HG02678 (cell line): ENCODE measurements around the gene TAF11L7.
"Not testable (repeated sequence)": the region's sequence is repeated elsewhere in the genome, so short reads cannot be mapped to it uniquely, and the experiment has no call there.

ENCODE experiments used
- ATAC-seq: cut with Tn5 transposase; IDR thresholded peaks from one replicate; pipeline ENCODE4 v1.9.1; 2021; ENCODE audit warnings: mild to moderate bottlenecking, moderate library complexity; ENCODE audit not compliant: unreplicated experiment

The TAF11L7 gene

DNA sequence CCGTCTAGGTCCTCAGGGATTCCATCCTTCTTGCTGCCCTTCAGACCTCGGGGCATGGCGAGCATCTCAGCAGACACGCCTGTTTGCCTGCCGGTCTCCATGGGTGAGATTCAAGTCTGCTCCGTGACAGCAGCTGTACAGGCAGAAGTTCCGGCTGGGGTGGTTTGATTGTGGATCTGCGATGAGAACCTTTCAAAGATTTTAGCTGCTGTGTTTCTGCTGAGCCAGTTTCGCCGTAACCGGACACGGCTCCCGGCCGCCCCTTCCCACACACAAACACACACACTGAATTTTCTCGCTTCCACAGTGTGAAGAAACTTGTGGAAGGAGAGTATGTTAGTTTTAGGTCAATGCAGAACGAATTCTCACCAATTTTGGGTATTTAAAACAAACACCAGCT, at the start of gene TAF11L7:
Gene TAF11L7, minus strand, starts transcription at position 101 of the 400 bp plus-strand sequence.
- ATAC-seq = not testable (repeated sequence)

DNA sequence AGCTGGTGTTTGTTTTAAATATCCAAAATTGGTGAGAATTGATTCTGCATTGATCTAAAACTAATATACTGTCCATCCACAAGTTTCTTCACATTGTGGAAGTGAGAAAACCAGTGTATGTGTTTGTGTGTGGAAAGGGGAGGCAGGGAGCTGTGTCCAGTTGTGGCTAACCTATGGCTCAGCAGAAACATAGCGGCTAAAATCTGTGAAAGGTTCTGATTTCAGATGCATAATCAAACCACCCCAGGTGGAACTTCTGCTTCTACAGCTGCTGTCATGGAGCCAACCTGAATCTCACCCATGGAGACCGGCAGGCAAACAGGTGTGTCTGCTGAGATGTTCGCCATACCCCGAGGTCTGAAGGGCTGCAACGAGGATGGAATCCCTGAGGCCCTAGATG, 48.6 kb upstream of the TAF11L7 start, which contains the start of gene TAF11L14:
Gene TAF11L14, plus strand, starts transcription at position 301 of the 400 bp plus-strand sequence.
- ATAC-seq = no peak

DNA sequence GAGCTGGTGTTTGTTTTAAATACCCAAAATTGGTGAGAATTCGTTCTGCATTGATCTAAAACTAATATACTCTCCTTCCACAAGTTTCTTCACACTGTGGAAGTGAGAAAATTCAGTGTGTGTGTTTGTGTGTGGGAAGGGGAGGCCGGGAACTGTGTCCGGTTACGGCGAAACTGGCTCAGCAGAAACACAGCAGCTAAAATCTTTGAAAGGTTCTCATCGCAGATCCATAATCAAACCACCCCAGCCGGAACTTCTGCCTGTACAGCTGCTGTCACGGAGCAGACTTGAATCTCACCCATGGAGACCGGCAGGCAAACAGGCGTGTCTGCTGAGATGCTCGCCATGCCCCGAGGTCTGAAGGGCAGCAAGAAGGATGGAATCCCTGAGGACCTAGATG, 46.2 kb upstream of the TAF11L7 start, which contains the start of gene TAF11L13:
Gene TAF11L13, plus strand, starts transcription at position 301 of the 400 bp plus-strand sequence.
- not testable (repeated sequence) for ATAC-seq

DNA sequence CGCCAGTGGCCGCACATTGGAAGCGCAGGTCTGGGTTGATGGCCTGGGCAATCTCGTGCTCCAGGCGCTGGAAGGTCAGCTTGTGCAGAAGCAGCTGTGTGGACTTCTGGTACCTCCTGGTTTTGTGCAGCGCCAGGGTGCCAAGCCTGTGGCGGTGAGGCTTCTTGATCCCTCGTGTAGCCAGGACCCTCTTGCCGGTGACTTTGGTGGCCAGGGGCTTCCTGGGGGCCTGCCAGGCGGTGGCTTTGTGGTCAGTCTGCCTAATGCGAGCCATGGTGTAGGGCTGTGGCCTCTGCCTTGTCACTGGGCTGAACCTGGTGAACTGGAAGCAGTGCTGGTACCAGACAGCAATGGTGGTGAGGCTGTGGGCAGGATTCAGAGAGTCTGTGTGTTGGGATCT, 40.1 kb upstream of the TAF11L7 start:
- no peak for ATAC-seq

DNA sequence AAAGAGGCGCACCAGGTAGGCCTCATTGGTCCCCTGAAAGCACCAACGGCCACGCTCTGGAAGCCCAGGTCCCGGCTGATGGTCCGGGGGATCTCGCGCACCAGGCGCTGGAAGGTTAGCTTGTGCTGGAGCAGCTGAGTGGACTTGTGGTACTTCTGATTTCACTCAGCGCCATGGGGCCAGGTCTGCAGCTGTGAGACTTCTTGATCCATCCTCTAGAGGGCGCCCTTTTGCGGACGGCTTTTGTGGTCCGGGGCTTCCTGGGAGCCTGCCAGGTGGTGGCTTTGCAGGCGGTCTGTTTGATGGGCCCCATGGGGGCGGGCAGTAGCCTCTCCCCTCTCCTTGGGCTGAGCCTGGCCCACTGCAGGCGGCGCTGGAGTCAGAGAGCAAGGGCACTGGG, 35.1 kb upstream of the TAF11L7 start:
- ATAC-seq = no peak

DNA sequence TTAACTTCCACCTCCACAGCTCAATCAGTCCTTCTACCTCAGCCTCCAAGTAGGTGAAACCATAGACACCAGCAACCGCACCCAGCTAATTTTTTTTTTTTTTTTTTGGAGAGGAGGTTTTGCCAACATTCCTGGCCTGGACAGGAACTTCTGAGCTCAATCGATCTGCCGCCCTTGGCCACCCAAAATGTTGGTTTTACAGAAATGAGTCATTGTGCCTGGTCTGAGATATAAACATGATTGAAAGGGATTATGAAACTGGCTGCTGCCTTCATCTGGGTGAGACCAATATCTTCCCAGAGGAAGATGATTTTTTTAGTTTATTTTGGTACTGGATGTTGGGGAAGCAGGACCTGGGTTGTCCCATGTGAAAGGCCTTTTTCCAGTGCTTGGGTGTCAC, 33.8 kb upstream of the TAF11L7 start:
- no peak for ATAC-seq

DNA sequence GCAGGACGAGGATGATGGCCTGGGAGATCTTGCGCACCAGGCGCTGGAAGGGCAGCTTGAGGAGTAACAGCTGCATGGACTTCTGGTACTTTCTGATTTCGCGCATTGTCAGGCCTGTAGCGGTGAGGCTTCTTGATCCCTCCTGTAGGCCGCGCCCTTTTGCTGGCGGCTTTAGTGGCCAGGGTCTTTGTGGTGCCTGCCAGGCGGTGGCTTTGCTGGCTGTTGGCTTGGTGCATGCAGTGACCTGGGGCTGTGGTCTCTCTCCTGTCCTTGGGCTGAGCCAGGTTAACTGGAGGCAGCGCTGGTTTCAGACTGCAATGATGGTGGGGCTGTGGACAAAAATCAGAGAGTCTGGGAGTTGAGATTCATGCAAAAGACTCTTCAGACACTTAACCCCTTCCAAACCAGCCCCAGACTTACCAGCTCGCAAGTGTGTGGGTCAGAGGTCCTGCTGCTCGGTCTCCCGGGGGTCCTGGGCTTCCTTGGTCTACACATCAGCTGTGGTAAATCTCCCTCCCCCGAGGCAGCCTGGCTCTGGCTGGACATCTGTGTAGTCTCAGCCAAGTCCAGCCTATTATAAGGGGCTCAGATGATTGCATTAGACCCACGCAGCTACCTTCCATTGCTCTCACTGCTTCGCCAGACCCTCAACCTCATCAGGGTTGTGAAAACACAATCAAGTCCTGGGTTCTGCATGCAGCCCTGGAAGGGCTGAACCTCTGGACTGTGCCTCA, 29.5 kb upstream of the TAF11L7 start:
- no peak for ATAC-seq

DNA sequence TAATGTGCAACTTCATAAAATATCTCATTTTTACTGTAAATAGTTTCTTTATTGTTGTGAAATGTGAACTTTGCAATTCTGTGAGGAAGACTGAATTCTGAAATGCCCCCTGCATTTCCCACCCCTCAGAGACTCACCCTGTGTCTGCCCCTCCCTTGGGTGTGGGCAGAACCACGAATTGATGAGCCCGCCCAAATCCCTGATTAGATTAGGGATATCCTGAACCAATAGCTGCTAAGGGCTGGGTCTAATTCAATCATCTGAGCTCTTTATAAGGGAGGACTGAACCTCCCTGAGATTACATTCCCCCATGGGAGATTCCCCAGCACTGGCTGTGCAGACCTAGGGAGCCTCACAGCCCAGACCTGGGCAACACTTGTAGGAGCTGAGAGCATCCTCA, 24.5 kb upstream of the TAF11L7 start, which contains the start of gene TAF11L12:
Gene TAF11L12, plus strand, starts transcription at position 301 of the 400 bp plus-strand sequence.
- ATAC-seq = not testable (repeated sequence)

DNA sequence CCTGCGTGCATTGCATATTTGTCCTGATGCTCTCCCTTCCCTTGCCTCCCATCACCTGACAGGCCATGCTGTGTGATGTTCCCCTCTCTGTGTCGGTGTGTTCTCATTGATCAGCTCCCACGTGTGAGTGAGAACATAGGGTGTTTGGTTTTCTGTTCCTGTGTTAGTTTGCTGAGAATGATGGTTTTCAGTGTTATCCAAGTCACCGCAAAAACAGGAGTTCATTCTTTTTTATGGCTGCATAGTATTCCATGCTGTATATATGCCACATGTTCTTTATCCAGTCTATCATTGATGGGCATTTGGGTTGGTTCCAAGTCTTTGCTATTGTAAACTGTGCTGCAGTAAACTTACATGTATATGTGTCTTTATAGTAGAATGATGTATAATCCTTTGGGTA, 21.9 kb upstream of the TAF11L7 start:
- ATAC-seq = not testable (repeated sequence)

DNA sequence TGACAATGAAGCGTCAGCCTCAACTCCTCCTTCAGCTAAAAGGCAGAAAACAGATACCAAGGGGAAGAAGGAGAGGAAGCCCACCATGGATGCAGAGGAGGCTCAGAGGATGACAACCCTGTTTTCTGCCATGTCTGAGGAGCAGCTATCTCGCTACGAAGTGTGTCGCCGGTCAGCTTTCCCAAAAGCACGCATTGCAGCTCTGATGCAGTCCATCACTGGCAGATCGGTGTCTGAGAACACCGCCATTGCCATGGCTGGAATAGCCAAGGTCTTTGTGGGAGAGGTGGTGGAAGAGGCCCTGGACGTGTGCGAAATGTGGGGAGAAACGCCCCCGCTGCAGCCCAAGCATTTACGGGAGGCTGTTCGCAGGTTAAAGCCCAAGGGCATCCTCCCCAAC, 19.4 kb upstream of the TAF11L7 start:
- no peak for ATAC-seq

DNA sequence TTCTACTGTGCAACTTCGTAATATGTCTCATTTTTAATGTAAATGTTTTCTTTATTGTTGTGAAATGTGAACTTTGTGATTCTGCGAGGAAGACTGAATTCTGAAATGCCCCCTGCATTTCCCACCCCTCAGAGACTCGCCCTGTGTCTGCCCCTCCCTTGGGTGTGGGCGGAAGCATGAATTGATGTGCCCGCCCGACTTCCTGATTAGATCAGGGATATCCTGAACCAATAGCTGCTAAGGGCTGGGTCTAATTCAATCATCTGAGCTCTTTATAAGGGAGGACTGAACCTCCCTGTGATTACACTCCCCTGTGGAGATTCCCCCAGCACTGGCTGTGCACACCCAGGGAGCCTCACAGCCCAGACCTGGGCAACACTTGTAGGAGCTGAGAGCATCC, 18.3 kb upstream of the TAF11L7 start, which contains the start of gene TAF11L11:
Gene TAF11L11, plus strand, starts transcription at position 304 of the 400 bp plus-strand sequence.
- not testable (repeated sequence) for ATAC-seq

DNA sequence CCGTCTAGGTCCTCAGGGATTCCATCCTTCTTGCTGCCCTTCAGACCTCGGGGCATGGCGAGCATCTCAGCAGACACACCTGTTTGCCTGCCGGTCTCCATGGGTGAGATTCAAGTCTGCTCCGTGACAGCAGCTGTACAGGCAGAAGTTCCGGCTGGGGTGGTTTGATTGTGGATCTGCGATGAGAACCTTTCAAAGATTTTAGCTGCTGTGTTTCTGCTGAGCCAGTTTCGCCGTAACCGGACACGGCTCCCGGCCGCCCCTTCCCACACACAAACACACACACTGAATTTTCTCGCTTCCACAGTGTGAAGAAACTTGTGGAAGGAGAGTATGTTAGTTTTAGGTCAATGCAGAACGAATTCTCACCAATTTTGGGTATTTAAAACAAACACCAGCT, 12.2 kb upstream of the TAF11L7 start, which contains the start of gene TAF11L10:
Gene TAF11L10, minus strand, starts transcription at position 101 of the 400 bp plus-strand sequence.
- ATAC-seq = not testable (repeated sequence)

DNA sequence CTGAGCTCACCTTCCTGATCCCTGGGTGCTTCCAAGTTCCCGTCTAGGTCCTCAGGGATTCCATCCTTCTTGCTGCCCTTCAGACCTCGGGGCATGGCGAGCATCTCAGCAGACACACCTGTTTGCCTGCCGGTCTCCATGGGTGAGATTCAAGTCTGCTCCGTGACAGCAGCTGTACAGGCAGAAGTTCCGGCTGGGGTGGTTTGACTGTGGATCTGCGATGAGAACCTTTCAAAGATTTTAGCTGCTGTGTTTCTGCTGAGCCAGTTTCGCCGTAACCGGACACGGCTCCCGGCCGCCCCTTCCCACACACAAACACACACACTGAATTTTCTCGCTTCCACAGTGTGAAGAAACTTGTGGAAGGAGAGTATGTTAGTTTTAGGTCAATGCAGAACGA, 8.7 kb upstream of the TAF11L7 start, which contains the start of gene TAF11L9:
Gene TAF11L9, minus strand, starts transcription at position 140 of the 400 bp plus-strand sequence.
- not testable (repeated sequence) for ATAC-seq

DNA sequence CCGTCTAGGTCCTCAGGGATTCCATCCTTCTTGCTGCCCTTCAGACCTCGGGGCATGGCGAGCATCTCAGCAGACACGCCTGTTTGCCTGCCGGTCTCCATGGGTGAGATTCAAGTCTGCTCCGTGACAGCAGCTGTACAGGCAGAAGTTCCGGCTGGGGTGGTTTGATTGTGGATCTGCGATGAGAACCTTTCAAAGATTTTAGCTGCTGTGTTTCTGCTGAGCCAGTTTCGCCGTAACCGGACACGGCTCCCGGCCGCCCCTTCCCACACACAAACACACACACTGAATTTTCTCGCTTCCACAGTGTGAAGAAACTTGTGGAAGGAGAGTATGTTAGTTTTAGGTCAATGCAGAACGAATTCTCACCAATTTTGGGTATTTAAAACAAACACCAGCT, 5.3 kb upstream of the TAF11L7 start, which contains the start of gene TAF11L8:
Gene TAF11L8, minus strand, starts transcription at position 101 of the 400 bp plus-strand sequence.
- ATAC-seq = not testable (repeated sequence)
